Tibial artery (tissue), 4 donors: Measurements from ENCODE around the gene FAM219B.

ENCODE experiments used
- DNase-seq, 2 donors: peaks; one replicate each; pipeline ENCODE4 v3.0.0-alpha.2; 2019
- H3K27ac ChIP-seq, 2 donors: fragments of 200-600 bp; sonication (generic) in 1 of 2; 1 replicate in 1 of 2; 2 replicates in 1 of 2; pipeline ENCODE4 v1.5.1; 2018 to 2019; ENCODE audit warnings: mild to moderate bottlenecking in 1 of 2
- H3K27me3 ChIP-seq, 2 donors: fragments of 200-600 bp; sonication (generic) in 1 of 2; one replicate each; pipeline versions ENCODE4 v1.5.1 to v1.6.0; 2016 to 2019
- H3K36me3 ChIP-seq, 3 donors: fragments of 200-600 bp; sonication (generic) in 2 of 3; one replicate each; pipeline ENCODE4 v1.5.1; 2016 to 2019; ENCODE audit warnings: mild to moderate bottlenecking in 2 of 3
- H3K4me1 ChIP-seq, 4 donors: fragments of 200-600 bp; sonication (generic) in 2 of 4; 1 replicate in 3 of 4; 2 replicates in 1 of 4; pipeline ENCODE4 v1.5.1; 2016 to 2019
- H3K4me3 ChIP-seq, 2 donors: fragments of 200-600 bp; sonication (generic) in 1 of 2; 1 replicate in 1 of 2; 2 replicates in 1 of 2; pipeline ENCODE4 v1.5.1; 2018 to 2019; ENCODE audit warnings: mild to moderate bottlenecking in 2 of 2
- H3K9me3 ChIP-seq, 3 donors: fragments of 200-600 bp; sonication (generic) in 1 of 3; one replicate each; pipeline ENCODE4 v1.5.1; 2016 to 2019
- CTCF ChIP-seq, 2 experiments: fragments of 200-600 bp in 1 of 2; fragments of 450-650 bp in 1 of 2; IDR thresholded peaks; one replicate each; pipeline ENCODE4 v1.5.1; 2017 to 2019; ENCODE audit warnings: antibody characterized with exemption in 2 of 2, mild to moderate bottlenecking in 1 of 2, moderate library complexity in 1 of 2
- intact Hi-C: fragments of 100-400 bp; cut with DNase I; formaldehyde crosslinking; loops from one replicate; pipeline ENCODE4 v1.15.0; 2023; ENCODE audit warnings: low total_unique reads

The FAM219B gene

GRCh38 chr15:74858369-74858740 lies 48.3 kb downstream of the FAM219B start:
- intact Hi-C loops: no loop called here
- no peak for DNase-seq

GRCh38 chr15:74857671-74858368 lies 48.8 kb downstream of the FAM219B start:
- peaks cover 0 to 11% (median 7%) of the 10 kb centered on the region in 4 donors for H3K4me1 ChIP-seq
- intact Hi-C loops: no loop called here
- no peak overlapping the region for H3K4me3 ChIP-seq
- H3K27me3 ChIP-seq: no peaks in the 10 kb centered on the region
- H3K9me3 ChIP-seq: no peaks in the 10 kb centered on the region
- peaks cover 13 to 16% (median 16%) of the 10 kb centered on the region in 3 donors for H3K36me3 ChIP-seq
- no peak for DNase-seq
- no peak overlapping the region for H3K27ac ChIP-seq
- TF ChIP-seq CTCF (IDR thresholded peaks at IDR 0.05): no peak

More at GRCh38 chr15:74858369-74858740, 48.3 kb downstream of the FAM219B start:
- no peak overlapping the region for H3K4me3 ChIP-seq
- peaks cover 0 to 12% (median 7%) of the 10 kb centered on the region in 4 donors for H3K4me1 ChIP-seq
- H3K9me3 ChIP-seq: no peaks in the 10 kb centered on the region
- H3K27ac ChIP-seq: no peak overlapping the region
- H3K27me3 ChIP-seq: no peaks in the 10 kb centered on the region
- TF ChIP-seq CTCF (IDR thresholded peaks at IDR 0.05): no peak
- H3K36me3 ChIP-seq: peaks cover 8 to 11% (median 10%) of the 10 kb centered on the region in 3 donors

- Histone ChIP-seq H3K4me3 (no peak overlapping the region), H3K27ac (no peak overlapping the region), H3K27me3 (no peaks in the 10 kb centered on the region), H3K36me3 (peaks cover 20 to 23% (median 22%) of the 10 kb centered on the region in 3 donors), H3K4me1 (peaks cover 0 to 11% (median 7%) of the 10 kb centered on the region in 4 donors), H3K9me3 (no peaks in the 10 kb centered on the region)
- intact Hi-C loops: no loop called here
- no peak for TF ChIP-seq CTCF (IDR thresholded peaks at IDR 0.05)
- no peak for DNase-seq
Observed at GRCh38 chr15:74857082-74857655, 49.5 kb downstream of the FAM219B start.

GRCh38 chr15:74856537-74856936 lies 50.1 kb downstream of the FAM219B start:
- no peaks in the 10 kb centered on the region for H3K27me3 ChIP-seq
- H3K4me3 ChIP-seq: no peak overlapping the region
- peaks cover 26 to 29% (median 29%) of the 10 kb centered on the region in 3 donors for H3K36me3 ChIP-seq
- no peaks in the 10 kb centered on the region for H3K9me3 ChIP-seq
- H3K27ac ChIP-seq: no peak overlapping the region
- H3K4me1 ChIP-seq: peaks cover 0 to 11% (median 7%) of the 10 kb centered on the region in 4 donors
- DNase-seq: no peak
- intact Hi-C loops: no loop called here
- TF ChIP-seq CTCF (IDR thresholded peaks at IDR 0.05): no peak

GRCh38 chr15:74855857-74856256 lies 50.8 kb downstream of the FAM219B start:
- intact Hi-C loops: no loop called here

More at GRCh38 chr15:74855857-74856256, 50.8 kb downstream of the FAM219B start:
- H3K4me3 ChIP-seq: no peak overlapping the region
- no peak for TF ChIP-seq CTCF (IDR thresholded peaks at IDR 0.05)
- H3K36me3 ChIP-seq: peaks cover 33 to 36% (median 35%) of the 10 kb centered on the region in 3 donors
- no peaks in the 10 kb centered on the region for H3K27me3 ChIP-seq
- DNase-seq: no peak
- H3K9me3 ChIP-seq: no peaks in the 10 kb centered on the region
- H3K27ac ChIP-seq: no peak overlapping the region
- H3K4me1 ChIP-seq: peaks cover 0 to 11% (median 7%) of the 10 kb centered on the region in 4 donors
